HG02970 (cell line): ENCODE measurements around the gene HYLS1.
"Not testable (repeated sequence)": the region's sequence is repeated elsewhere in the genome, so short reads cannot be mapped to it uniquely, and the experiment has no call there.

ENCODE experiments used
- ATAC-seq: cut with Tn5 transposase; IDR thresholded peaks from one replicate; pipeline ENCODE4 v1.9.1; 2021; ENCODE audit warnings: mild to moderate bottlenecking, moderate library complexity, moderate number of reproducible peaks; ENCODE audit not compliant: unreplicated experiment, low FRiP score

The HYLS1 gene, protein sequence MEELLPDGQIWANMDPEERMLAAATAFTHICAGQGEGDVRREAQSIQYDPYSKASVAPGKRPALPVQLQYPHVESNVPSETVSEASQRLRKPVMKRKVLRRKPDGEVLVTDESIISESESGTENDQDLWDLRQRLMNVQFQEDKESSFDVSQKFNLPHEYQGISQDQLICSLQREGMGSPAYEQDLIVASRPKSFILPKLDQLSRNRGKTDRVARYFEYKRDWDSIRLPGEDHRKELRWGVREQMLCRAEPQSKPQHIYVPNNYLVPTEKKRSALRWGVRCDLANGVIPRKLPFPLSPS

DNA sequence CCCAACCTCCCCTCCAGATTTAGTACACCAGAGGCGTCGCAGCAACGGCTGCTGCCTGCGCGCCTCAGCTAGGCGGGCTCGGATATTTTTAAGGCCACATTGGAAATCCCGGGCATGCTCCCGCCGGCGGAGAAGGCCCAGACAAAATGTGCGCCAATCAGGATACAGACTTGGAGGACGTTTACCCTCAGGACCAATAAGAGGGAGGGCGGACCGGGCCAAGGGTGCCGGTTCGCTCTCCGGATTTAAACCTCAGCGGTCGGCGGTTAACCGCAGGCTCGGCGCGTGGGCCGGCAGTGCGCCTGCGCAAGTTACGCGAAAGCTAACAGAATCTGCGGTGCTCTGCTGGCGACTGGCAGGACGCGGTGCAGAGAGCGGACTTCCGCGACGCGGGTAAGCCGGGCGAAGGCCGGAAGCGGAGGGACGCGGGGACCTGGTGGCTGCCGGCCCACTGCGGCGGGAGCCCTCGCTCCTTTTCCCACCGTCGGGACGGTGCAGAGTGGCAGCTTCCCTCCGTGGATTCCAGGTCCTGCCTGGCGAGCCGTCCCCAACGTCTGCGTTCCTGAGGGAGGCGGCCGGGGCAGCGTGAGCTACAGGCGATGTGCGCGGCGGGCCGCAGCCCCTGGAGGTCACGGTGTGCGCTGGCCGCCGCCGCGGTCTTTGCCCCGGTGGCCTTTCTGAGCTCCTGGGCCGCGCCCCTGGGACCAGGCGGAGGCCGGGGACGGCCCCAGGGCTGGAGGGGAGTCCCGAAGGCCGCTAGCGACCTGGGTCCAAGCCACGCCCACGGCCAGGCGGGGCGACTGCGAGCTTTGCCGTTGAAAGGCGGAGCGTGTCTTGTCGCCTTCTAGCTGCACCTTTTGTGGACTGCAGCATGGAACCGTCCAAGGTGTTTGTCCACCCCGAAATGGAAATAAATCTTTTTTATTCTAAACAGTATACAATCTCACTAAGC lies at the start of gene HYLS1:
Gene HYLS1, plus strand, starts transcription at position 296 of the 952 bp plus-strand sequence. CDS start 11,701 bp downstream, outside the sequence.
- ATAC-seq, result peak; percentile 89

- no peak for ATAC-seq
These were observed 45.0 kb upstream of the HYLS1 start for GRCh38 chr11:125842321-125842948.

DNA sequence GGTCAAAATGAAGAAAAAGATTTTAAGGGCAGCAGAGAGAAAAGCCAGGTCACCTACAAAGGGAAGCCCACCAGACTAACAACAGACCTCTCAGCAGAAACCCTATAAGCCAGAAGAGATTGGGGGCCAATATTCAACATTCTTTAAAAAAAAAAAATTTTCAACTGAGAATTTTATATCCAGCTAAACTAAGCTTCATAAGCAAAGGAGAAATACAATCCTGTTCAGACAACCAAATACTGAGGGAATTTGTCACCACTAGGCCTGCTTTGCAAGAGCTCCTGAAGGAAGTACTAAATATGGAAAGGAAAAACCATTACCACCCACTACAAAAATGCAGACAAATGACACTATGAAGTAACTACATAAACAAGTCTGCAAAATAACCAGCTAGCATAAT lies 41.3 kb upstream of the HYLS1 start:
- no peak for ATAC-seq

GRCh38 chr11:125857670-125858069 lies 29.8 kb upstream of the HYLS1 start:
- not testable (repeated sequence) for ATAC-seq

DNA sequence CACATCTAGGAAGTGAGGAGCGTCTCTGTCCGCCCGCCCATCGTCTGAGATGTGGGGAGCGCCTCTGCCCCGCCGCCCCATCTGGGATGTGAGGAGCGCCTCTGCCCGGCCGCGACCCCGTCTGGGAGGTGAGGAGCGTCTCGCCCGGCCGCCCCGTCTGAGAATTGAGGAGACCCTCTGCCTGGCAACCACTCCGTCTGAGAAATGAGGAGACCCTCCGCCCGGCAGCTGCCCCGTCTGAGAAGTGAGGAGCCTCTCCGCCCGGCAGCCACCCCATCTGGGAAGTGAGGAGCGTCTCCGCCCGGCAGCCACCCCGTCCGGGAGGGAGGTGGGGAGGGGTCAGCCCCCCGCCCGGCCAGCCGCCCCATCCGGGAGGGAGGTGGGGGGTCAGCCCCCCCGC lies 24.7 kb upstream of the HYLS1 start:
- ATAC-seq, result not testable (repeated sequence)

GRCh38 chr11:125865354-125865753 lies 22.1 kb upstream of the HYLS1 start:
- ATAC-seq, result not testable (repeated sequence)

- no peak for ATAC-seq
These were observed 17.9 kb upstream of the HYLS1 start for GRCh38 chr11:125869521-125869920.

DNA sequence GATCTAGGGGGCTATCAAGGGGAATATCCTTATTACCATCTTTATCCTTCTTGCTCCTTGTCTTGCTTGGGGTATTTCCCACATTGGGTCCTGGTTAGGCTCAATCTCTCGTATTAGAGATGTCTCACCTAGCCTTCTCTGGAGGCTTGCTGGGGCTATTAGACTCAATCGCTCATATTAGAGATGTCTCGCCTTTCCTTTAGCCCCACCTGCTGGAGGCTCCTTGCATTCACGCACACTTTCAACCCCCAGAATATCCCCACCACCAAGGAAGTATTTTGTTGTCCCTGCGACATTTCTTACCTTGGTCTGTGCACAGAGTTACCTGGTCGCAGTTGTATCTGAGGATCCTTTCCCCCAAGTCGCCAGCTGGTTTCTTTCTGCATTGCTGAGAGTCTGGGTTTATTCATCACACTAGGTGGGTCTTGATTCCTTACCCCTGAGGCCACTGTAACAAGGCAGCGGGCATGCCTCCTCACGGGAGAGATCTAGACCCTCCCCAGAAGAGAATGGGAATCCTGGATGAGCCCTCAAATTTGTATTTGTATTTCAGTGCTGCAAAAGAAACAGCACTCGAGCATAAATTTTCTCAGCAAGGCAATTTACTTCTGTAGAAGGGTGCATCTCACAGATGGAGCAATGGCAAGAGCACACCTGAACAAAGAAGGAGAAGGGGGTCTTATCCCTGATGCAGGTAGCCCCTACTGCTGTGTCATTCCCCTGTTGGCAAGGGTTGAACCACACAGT lies 15.9 kb upstream of the HYLS1 start:
- ATAC-seq, result no peak

GRCh38 chr11:125872138-125872491 lies 15.4 kb upstream of the HYLS1 start:
- ATAC-seq, result no peak

DNA sequence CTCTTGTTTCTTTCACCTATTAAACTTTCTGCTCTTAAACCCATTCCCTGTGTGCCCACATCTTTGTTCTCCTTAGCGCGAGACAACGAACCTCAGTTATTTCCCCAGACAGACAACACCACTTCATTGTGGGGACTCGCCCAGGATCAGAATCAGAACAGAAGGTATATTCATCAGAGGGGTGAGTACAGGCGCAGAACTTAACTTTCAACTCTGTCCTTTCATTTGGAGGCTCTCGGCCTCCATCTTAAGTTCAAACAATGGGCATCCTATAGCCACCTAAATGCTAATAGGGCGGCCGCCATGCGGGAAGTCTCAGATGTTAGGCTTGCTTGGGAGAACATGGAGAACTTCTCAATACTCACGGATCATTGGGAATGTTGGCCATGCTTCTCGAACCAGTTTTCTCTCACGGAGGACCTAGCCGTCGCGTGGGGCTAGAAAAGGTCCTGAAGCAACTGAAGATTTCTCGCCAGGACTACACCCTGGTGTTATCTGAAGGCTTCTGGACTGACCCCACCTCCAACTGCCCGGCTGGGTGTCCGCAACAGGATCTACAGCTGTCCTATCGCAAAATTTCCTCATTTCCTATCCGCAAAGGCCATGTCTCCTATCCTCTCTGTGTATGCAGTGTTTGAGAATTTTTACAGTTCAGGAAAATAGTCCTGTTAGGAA lies 13.4 kb upstream of the HYLS1 start:
- no peak for ATAC-seq

GRCh38 chr11:125874556-125875124 lies 12.8 kb upstream of the HYLS1 start:
- no peak for ATAC-seq

DNA sequence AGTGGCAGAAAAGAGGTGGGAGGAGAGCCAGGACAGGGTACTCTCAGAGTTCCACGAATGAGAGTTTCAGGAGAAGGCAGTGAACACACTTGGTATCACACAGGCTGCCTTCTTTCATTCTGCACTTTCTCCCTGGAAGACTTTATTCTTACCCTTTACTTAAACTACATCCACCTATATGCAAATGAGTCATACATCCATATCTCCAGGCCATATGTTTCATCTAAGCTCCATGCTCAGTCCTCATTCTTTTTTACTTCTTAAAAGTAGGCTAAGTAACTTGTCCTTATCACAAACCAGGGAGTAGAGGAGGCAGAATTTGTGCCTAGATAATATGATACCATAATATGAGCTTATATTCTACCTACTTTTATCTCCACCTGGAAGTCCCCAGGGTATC lies 6.2 kb upstream of the HYLS1 start:
- no peak for ATAC-seq

GRCh38 chr11:125883375-125883774 lies 4.1 kb upstream of the HYLS1 start:
- ATAC-seq, result no peak

- peak; percentile 19 for ATAC-seq
These were observed 483 bp upstream of the HYLS1 start for GRCh38 chr11:125886997-125887372.

DNA sequence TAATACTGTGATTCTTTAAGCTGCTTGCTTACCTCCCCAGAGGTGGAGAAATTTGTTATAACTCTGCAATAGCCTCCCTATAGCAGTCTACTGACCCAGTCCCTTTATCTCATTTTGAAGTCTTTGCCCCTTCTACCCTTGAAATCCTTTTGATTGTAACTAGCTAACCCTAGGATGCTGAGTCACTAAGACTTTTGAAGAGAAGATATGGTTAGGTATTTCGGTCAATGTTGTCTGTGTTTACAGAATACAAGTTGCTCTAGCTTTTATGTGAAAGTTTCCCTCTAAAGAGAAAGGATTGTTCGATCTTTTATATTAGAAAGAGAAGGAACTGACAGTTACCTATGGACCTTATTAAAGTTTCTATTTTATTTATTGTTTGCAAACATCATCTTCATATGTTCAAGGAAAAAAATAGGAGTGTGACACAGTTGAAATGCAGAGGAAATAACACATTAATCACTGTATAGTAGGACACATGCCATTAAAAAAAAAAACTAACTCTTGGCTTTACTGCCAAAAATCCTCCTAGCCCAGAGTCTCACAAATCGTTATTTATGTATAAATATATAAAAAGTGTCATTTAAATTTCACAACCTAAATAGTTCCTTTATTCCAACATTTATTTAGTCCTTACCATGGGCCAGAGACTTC lies 3.1 kb downstream of the HYLS1 start:
- no peak for ATAC-seq

- no peak for ATAC-seq
These were observed 4.6 kb downstream of the HYLS1 start for GRCh38 chr11:125892071-125892470.

GRCh38 chr11:125892994-125893393 lies 5.5 kb downstream of the HYLS1 start:
- ATAC-seq, result no peak

DNA sequence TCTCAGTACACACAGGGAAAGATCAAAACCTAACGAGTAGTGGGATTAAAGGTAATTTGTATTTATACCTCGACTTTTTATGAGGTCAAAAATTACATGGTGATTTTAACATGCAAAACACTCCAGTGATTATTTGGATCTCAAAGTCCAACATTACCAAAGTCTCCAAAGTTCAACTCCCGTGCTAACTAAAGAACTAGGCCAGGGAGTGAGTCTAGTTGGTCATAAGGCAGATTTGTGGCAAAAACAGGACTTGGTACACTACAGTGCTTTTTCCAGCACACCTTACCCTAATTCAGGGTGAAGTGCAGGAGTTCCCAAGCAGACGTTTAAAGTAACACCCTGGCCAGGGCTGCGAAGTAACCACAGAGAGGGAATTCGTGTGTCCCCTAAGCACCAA lies 14.4 kb downstream of the HYLS1 start:
- no peak for ATAC-seq

DNA sequence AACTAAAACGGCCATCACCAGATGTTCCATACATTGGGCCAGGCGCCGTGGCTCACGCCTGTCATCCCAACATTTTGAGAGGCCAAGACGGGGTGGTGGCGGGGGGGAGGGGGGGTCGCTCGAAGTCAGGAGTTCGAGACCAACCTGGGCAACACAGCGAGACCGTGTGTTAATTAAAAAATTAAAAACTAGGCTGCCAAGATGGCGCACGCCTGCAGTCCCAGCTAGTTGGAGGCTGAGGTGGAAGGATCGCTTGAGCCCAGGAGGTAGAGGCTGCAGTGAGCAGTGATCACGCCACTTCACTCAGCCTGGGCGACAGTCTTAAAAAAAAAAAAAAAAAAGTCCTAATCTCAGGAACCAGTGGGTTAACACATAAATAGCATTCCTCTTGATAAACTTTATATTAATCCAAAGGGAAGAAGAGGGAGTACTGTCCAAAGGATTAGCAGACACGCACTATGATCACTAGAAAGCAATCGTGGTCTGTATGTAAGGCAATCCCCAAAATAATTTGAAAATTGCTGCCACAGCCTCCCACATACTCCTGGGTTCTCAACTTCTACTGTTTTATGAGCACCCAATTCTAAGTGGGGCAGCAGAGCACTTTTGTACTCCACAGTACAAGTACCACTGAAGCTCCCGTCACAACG lies 14.9 kb downstream of the HYLS1 start:
- ATAC-seq, result no peak
